Effector memory CD4-positive, alpha-beta T cell (primary cell): ENCODE results near the gene CD86.

Source experiments
- DNase-seq, 3 donors: peaks; one replicate each; pipeline ENCODE4 v3.0.0-alpha.2; 2020
- H3K27ac ChIP-seq: 2 replicates; pipeline ENCODE4 v1.7.0; 2013; ENCODE audit warnings: mild to moderate bottlenecking, low read length, moderate library complexity; ENCODE audit not compliant: insufficient read depth, poor library complexity, severe bottlenecking
- H3K27me3 ChIP-seq: replicated peaks from 2 replicates; pipeline ENCODE4 v1.7.0; 2013; ENCODE audit warnings: mild to moderate bottlenecking, low read length; ENCODE audit not compliant: insufficient read depth, control insufficient read depth, poor library complexity, severe bottlenecking
- H3K36me3 ChIP-seq: 2 replicates; pipeline ENCODE4 v1.7.0; 2013; ENCODE audit warnings: mild to moderate bottlenecking, low read length, moderate library complexity; ENCODE audit not compliant: control insufficient read depth, insufficient read depth
- H3K4me1 ChIP-seq: 2 replicates; pipeline ENCODE4 v1.7.0; 2013; ENCODE audit warnings: low read length, mild to moderate bottlenecking; ENCODE audit not compliant: control insufficient read depth, insufficient read depth, poor library complexity, severe bottlenecking
- H3K4me3 ChIP-seq: 2 replicates; pipeline ENCODE4 v1.7.0; 2013; ENCODE audit warnings: low read length, low read depth, mild to moderate bottlenecking; ENCODE audit not compliant: insufficient read depth, poor library complexity, severe bottlenecking
- H3K9me3 ChIP-seq: 2 replicates; pipeline ENCODE4 v1.7.0; 2013; ENCODE audit warnings: mild to moderate bottlenecking, low read length, moderate library complexity; ENCODE audit not compliant: control insufficient read depth

CD86 gene

GRCh38 chr3:122076491-122077292 is 21.5 kb downstream of the CD86 start:
- Histone ChIP-seq H3K4me1 (no peaks in the 10 kb centered on the region), H3K27me3 (no peaks in the 10 kb centered on the region), H3K4me3 (no peak overlapping the region), H3K27ac (no peak overlapping the region), H3K36me3 (no peaks in the 10 kb centered on the region), H3K9me3 (no peaks in the 10 kb centered on the region)
- no peak for DNase-seq

DNA sequence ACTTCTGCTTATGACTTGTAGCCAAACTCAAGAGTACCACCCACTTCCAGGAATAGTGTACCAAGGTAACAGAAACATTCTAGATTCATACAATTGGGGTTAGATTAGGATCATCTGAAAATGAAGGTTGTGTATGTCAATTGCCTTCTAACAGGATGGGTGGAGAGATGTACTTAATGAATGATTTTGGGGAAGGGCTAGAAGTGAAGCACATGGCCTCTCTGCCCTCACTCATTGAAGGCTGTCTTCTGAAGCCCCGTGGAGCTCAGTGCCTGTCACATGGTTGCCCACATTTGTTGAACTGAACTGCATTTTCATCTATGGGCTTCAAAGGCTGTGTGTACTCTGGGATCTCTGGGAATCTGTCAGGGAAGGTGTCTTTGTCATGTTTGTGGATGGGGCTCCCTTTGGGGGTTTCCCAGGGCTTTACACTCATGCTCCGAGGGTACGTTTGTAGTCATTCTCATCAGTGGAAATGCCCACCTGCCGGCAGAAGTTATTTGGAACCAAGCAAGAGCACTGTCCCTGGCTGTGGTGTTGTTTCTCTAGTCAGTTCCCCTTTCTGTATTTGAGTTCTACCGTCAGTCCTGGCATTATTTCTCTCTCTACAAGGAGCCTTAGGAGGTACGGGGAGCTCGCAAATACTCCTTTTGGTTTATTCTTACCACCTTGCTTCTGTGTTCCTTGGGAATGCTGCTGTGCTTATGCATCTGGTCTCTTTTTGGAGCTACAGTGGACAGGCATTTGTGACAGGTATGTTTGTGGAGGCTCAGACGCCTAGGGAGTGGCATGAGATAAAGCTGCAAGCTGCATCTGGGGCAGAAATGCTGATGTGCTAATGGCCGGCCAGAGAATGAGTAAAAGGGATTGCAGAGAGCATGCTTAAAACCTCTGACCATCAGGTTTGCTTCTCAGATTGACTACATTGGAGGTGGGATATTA is 22.4 kb downstream of the CD86 start:
- Histone ChIP-seq H3K36me3 (no peaks in the 10 kb centered on the region), H3K9me3 (no peaks in the 10 kb centered on the region), H3K27ac (no peak overlapping the region), H3K4me3 (no peak overlapping the region), H3K27me3 (no peaks in the 10 kb centered on the region), H3K4me1 (no peaks in the 10 kb centered on the region)
- no peak for DNase-seq

DNA sequence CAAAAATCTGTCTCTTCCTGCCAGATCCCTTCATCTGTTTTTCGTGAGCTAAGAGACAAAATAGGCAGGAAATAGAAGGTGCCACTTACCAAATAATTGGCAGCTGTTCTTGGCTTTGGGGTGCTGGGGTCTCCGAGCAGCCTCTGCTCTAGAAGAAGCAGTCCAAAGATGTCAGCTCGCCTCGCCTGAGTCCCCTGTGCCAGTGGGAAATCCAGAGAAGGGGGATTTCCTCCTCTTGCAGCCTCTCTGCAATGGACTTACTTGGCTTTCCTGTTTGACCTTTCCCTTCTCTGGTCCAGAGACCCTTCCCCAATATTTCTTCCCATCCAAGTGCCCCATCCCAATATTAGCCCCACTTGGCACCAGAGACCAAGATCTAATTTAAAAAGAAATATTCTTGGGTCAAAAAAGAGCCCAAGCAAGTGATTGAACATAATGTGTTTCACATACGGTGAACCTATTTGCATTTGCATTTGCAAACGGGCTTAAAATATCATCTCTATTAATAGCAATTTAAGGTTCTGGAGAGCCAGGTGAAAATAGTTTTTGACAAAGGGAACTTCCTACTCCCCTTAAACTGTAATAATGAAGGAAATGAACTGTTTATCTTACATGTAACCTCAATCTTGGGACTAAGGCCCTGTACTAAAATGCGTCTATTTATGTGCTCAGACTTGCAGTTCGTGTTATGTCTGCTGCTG is 23.2 kb downstream of the CD86 start:
- Histone ChIP-seq H3K4me3 (no peak overlapping the region), H3K27me3 (no peaks in the 10 kb centered on the region), H3K36me3 (no peaks in the 10 kb centered on the region), H3K9me3 (no peaks in the 10 kb centered on the region), H3K4me1 (no peaks in the 10 kb centered on the region), H3K27ac (no peak overlapping the region)
- no peak for DNase-seq

DNA sequence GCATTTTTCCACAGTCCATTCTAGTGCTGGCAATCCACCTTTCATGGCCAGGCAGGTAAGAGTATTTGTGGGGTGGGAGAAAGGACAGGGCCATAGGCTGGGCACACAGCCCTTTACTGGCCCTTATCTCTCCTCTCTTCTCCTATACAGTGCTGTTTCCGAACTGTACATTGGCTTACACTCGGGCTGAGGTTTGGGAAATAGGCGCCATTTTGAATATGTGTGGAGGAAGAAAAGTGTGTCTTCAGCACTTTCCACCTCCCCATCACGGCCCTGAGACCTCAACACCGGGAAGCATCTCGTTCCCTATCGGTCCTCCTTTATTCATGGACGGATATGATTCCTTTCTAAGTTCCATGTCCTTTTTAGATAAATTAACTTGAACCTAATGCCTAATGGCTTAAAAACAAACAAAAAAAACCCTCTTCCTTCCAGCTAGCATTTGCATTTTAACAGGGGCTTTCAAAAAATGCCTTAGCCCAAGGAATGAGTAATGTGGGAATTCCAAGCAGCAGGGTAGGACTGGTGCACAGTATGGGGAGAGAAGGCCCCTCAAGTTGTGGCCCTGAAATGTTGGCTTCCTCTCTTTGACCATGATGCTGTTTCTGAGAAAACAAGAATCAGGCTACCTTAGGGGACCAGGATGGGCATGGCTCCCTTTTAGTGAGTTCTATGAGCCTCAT is 24.5 kb downstream of the CD86 start:
- no peak overlapping the region for H3K4me3 ChIP-seq
- no peak overlapping the region for H3K27ac ChIP-seq
- no peaks in the 10 kb centered on the region for H3K4me1 ChIP-seq
- DNase-seq = no peak
- H3K27me3 ChIP-seq = no peaks in the 10 kb centered on the region
- no peaks in the 10 kb centered on the region for H3K36me3 ChIP-seq
- no peaks in the 10 kb centered on the region for H3K9me3 ChIP-seq

DNA sequence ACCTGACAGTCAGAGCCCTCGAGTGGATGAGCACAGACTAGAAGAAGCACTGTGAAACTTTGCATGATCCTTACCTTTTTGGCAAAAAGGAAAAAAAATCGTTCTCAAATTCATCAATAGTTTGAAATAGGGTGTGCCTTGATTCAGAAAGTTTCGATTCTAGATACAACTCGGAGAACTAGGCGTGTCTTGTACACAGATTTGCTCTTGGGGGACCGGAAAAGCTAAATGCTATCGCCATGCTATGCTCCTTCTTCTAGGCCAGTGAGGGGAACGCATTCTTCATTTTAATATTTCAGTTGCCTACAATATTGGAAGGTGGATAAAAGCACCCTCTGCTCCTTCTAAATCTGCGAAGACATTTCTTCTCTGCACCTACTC is 25.0 kb downstream of the CD86 start:
- no peak overlapping the region for H3K4me3 ChIP-seq
- H3K27me3 ChIP-seq = no peaks in the 10 kb centered on the region
- H3K9me3 ChIP-seq = no peaks in the 10 kb centered on the region
- H3K4me1 ChIP-seq = no peaks in the 10 kb centered on the region
- DNase-seq = no peak
- H3K36me3 ChIP-seq = no peaks in the 10 kb centered on the region
- H3K27ac ChIP-seq = no peak overlapping the region

DNA sequence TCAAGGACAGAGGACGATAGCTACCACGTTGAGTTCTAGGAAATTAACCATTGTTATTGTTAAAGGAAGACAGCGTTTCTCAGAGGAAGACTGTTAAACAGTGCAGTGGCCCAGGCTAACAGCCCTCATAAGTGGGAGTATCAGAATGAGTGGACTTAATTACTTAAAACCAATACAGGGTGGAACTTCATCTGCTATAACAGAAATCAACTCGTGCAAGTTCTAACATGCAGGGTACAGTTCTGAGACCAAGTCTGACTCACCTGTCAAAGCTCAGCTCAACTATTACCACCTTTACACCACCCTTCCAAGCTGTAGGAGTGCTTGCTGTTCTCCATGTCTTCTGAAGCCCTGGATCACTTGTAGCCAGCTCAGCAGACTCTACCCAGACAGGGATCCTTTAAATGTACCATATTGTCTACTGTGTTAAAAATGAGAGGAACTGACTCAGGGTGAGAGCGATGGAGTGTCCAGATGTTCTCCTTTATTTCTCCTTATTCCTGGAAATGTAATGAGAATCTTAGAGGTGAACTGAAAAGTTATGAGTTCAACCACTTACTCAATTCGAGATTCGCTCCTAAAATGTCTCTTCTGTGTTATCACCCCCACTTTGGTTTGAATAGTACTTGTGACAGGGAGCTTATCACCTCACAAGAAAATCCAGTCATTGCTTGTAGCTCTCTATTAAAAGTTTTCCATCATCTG is 26.5 kb downstream of the CD86 start:
- Histone ChIP-seq H3K27me3 (no peaks in the 10 kb centered on the region), H3K4me1 (no peaks in the 10 kb centered on the region)

DNA sequence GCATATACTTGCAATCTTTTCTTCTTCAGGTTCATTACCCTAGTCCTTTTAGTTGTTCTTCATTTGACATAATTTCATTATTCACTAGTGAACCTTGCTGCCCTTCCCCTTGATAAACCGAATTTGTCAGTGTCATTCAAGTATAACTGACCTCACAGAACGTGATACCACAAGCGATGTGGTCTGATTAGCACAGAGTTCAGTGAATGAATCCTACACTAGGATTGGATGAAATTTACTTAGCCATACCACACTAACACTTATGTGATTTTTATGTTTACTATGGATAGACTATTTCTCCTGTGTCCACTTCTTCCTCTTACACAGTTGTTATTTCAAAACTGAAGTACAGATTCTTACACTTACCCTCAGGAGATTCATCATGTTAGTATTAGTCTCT is 27.2 kb downstream of the CD86 start:
- Histone ChIP-seq H3K27ac (no peak overlapping the region), H3K4me3 (no peak overlapping the region), H3K4me1 (no peaks in the 10 kb centered on the region), H3K9me3 (no peaks in the 10 kb centered on the region), H3K27me3 (no peaks in the 10 kb centered on the region), H3K36me3 (no peaks in the 10 kb centered on the region)
- DNase-seq = no peak

More for the DNA sequence above, 26.5 kb downstream of the CD86 start:
- Histone ChIP-seq H3K4me3 (no peak overlapping the region), H3K36me3 (no peaks in the 10 kb centered on the region), H3K27ac (no peak overlapping the region), H3K9me3 (no peaks in the 10 kb centered on the region)
- no peak for DNase-seq

- Histone ChIP-seq H3K36me3 (no peaks in the 10 kb centered on the region), H3K27ac (no peak overlapping the region), H3K4me1 (no peaks in the 10 kb centered on the region), H3K4me3 (no peak overlapping the region), H3K27me3 (no peaks in the 10 kb centered on the region), H3K9me3 (no peaks in the 10 kb centered on the region)
- no peak for DNase-seq
Measured at GRCh38 chr3:122084799-122085198, 29.6 kb downstream of the CD86 start.

DNA sequence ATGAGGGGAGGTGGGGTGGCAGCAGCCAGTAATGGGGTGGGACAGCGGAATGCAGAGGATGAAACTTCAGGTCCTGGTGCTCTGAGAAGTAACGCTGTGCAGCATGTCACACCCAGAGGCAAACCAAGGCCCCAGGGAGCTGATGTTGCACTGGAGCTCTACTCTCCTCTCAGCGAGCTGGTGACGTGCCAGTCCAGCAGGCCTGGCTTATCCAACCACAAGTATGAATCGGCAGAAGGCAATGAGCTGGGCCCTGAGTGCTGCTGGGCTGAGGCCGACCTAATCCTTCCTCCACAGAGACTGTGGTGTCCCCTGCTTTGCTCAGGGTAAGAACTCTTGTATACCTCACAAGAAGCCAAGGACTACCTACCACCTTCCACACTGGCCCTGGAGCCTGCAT is 30.5 kb downstream of the CD86 start:
- H3K9me3 ChIP-seq = no peaks in the 10 kb centered on the region
- no peak overlapping the region for H3K27ac ChIP-seq
- H3K4me3 ChIP-seq = no peak overlapping the region
- no peak for DNase-seq
- H3K36me3 ChIP-seq = no peaks in the 10 kb centered on the region
- H3K4me1 ChIP-seq = no peaks in the 10 kb centered on the region
- no peaks in the 10 kb centered on the region for H3K27me3 ChIP-seq
